ENCODE measurements around the gene OPRD1. TPM values are rescaled to one million over a fixed set of nuclear protein-coding genes. Genes with fewer than 3 reads are reported as not detected.

Gene OPRD1
- total RNA-seq, 1 donor = not detected

Small RNA genes lying within 50 kb of the gene (small RNA-seq; reads per million reads assigned to genes)
- not detected for gene RF00019

Other genes with a start within 250 kb of the OPRD1 start
- 1.6 and 3.4 TPM in 2 replicates for gene RAB42, start 219.9 kb upstream of the OPRD1 start, total RNA-seq (ENCODE audit: low replicate concordance)
- 26.2 and 36.0 TPM in 2 replicates for gene TAF12, start 169.1 kb upstream of the OPRD1 start, total RNA-seq (ENCODE audit: low replicate concordance)
- not detected in 2 replicates for gene RNU11, start 163.6 kb upstream of the OPRD1 start, total RNA-seq (ENCODE audit: low replicate concordance)
- gene GMEB1, start 143.4 kb upstream of the OPRD1 start, total RNA-seq (ENCODE audit: low replicate concordance) = 5.8 and 11.4 TPM in 2 replicates
- gene YTHDF2, start 75.2 kb upstream of the OPRD1 start, total RNA-seq (ENCODE audit: low replicate concordance) = 36.9 and 64.2 TPM in 2 replicates
- gene EPB41, start 102.4 kb downstream of the OPRD1 start, total RNA-seq (ENCODE audit: low replicate concordance) = 31.8 and 42.9 TPM in 2 replicates